ENCODE measurements around the gene MACF1.

Gene MACF1

GRCh38 chr1:39214998-39215873 is 10.7 kb downstream of the MACF1 start:
- no peak for DNase-seq

GRCh38 chr1:39216771-39217170 is 12.3 kb downstream of the MACF1 start:
- no peak for DNase-seq

GRCh38 chr1:39220891-39221870 is 16.7 kb downstream of the MACF1 start:
- no peak for DNase-seq

GRCh38 chr1:39224295-39224829 is 19.9 kb downstream of the MACF1 start:
- no peak for DNase-seq

GRCh38 chr1:39226836-39227235 is 22.3 kb downstream of the MACF1 start:
- DNase-seq: no peak

GRCh38 chr1:39228252-39228651 is 23.8 kb downstream of the MACF1 start:
- no peak for DNase-seq

GRCh38 chr1:39229504-39229903 is 25.0 kb downstream of the MACF1 start:
- DNase-seq: no peak

GRCh38 chr1:39230261-39231190 is 26.0 kb downstream of the MACF1 start:
- DNase-seq: no peak

GRCh38 chr1:39236971-39237370 is 32.5 kb downstream of the MACF1 start:
- no peak for DNase-seq

- no peak for DNase-seq
Observed at GRCh38 chr1:39238476-39238875, 34.0 kb downstream of the MACF1 start.

- DNase-seq: no peak
Observed at GRCh38 chr1:39239968-39240367, 35.5 kb downstream of the MACF1 start.

GRCh38 chr1:39243302-39243701 is 38.8 kb downstream of the MACF1 start:
- no peak for DNase-seq

GRCh38 chr1:39250460-39251240 is 46.2 kb downstream of the MACF1 start:
- peak; percentile 8 for DNase-seq

GRCh38 chr1:39255222-39255621 is 50.7 kb downstream of the MACF1 start:
- DNase-seq: no peak

GRCh38 chr1:39258146-39258924 is 53.8 kb downstream of the MACF1 start:
- peak; percentile 44 for DNase-seq

GRCh38 chr1:39258925-39259244 is 54.4 kb downstream of the MACF1 start:
- no peak for DNase-seq

GRCh38 chr1:39261712-39262221 is 57.3 kb downstream of the MACF1 start:
- DNase-seq: no peak

GRCh38 chr1:39262802-39263201 is 58.3 kb downstream of the MACF1 start:
- DNase-seq: no peak

- DNase-seq: peak; percentile 48
Observed at GRCh38 chr1:39266269-39266668, 61.8 kb downstream of the MACF1 start.

- no peak for DNase-seq
Observed at GRCh38 chr1:39266792-39267191, 62.3 kb downstream of the MACF1 start.
